CMK (cell line): ENCODE measurements around the gene PAX3.

Experiments
- DNase-seq: peaks from one replicate; pipeline ENCODE4 v3.0.0-alpha.2; 2010; ENCODE audit warnings: low read depth

The PAX3 gene

GRCh38 chr2:222270396-222270795 lies 28.4 kb downstream of the PAX3 start:
- no peak for DNase-seq

- DNase-seq, result no peak
Observed at GRCh38 chr2:222269132-222269531, 29.7 kb downstream of the PAX3 start.

- no peak for DNase-seq
Observed at GRCh38 chr2:222268311-222268990, 30.3 kb downstream of the PAX3 start.

GRCh38 chr2:222264791-222265320 lies 33.9 kb downstream of the PAX3 start:
- no peak for DNase-seq

- DNase-seq, result no peak
Observed at GRCh38 chr2:222261504-222261903, 37.3 kb downstream of the PAX3 start.

- no peak for DNase-seq
Observed at GRCh38 chr2:222257645-222258044, 41.2 kb downstream of the PAX3 start.

GRCh38 chr2:222256250-222256649 lies 42.5 kb downstream of the PAX3 start:
- no peak for DNase-seq

- DNase-seq, result no peak
Observed at GRCh38 chr2:222255090-222255489, 43.7 kb downstream of the PAX3 start.

GRCh38 chr2:222250313-222250712 lies 48.5 kb downstream of the PAX3 start:
- DNase-seq, result no peak

- DNase-seq, result no peak
Observed at GRCh38 chr2:222249444-222249843, 49.4 kb downstream of the PAX3 start.

GRCh38 chr2:222248818-222249217 lies 50.0 kb downstream of the PAX3 start:
- no peak for DNase-seq

GRCh38 chr2:222248256-222248655 lies 50.5 kb downstream of the PAX3 start:
- DNase-seq, result no peak

GRCh38 chr2:222242532-222242931 lies 56.3 kb downstream of the PAX3 start:
- DNase-seq, result no peak

- no peak for DNase-seq
Observed at GRCh38 chr2:222241128-222241870, 57.5 kb downstream of the PAX3 start.

- no peak for DNase-seq
Observed at GRCh38 chr2:222240676-222241049, 58.1 kb downstream of the PAX3 start.

GRCh38 chr2:222239945-222240675 lies 58.7 kb downstream of the PAX3 start:
- DNase-seq, result no peak

- no peak for DNase-seq
Observed at GRCh38 chr2:222239091-222239490, 59.7 kb downstream of the PAX3 start.

- no peak for DNase-seq
Observed at GRCh38 chr2:222238072-222238471, 60.7 kb downstream of the PAX3 start.

- DNase-seq, result no peak
Observed at GRCh38 chr2:222232839-222233238, 66.0 kb downstream of the PAX3 start.

GRCh38 chr2:222232372-222232771 lies 66.4 kb downstream of the PAX3 start:
- no peak for DNase-seq

GRCh38 chr2:222228054-222228453 lies 70.7 kb downstream of the PAX3 start:
- DNase-seq, result no peak

- DNase-seq, result no peak
Observed at GRCh38 chr2:222218786-222219185, 80.0 kb downstream of the PAX3 start.

- no peak for DNase-seq
Observed at GRCh38 chr2:222217712-222218111, 81.1 kb downstream of the PAX3 start.
